Liver (tissue), 9 donors: Measurements from ENCODE around the gene PLCB1. TPM values are rescaled to one million over a fixed set of nuclear protein-coding genes. Genes with fewer than 3 reads are reported as not detected.

Experiments used
- DNase-seq: peaks from one replicate; pipeline ENCODE4 v3.0.0-alpha.2; 2017; ENCODE audit warnings: low spot score
- H3K27ac ChIP-seq, 2 donors: one replicate each; pipeline ENCODE4 v1.7.0; 2013; ENCODE audit warnings: inconsistent platforms in 2 of 2, low read length in 2 of 2, control low read depth in 1 of 2, low read depth in 1 of 2, mild to moderate bottlenecking in 1 of 2
- H3K27me3 ChIP-seq, 4 donors: one replicate each; pipeline versions ENCODE4 v1.6.1 to v1.7.0; 2013; ENCODE audit warnings: low read length in 3 of 4, inconsistent platforms in 1 of 4, mild to moderate bottlenecking in 1 of 4, moderate library complexity in 1 of 4; ENCODE audit not compliant: control insufficient read depth in 4 of 4, insufficient read depth in 4 of 4
- H3K36me3 ChIP-seq, 4 donors: one replicate each; pipeline versions ENCODE4 v1.6.1 to v1.7.0; 2013; ENCODE audit warnings: low read length in 3 of 4, mild to moderate bottlenecking in 3 of 4, low read depth in 1 of 4, moderate library complexity in 1 of 4; ENCODE audit not compliant: control insufficient read depth in 4 of 4, insufficient read depth in 3 of 4
- H3K4me1 ChIP-seq, 4 donors: one replicate each; pipeline versions ENCODE4 v1.6.1 to v1.7.0; 2013; ENCODE audit warnings: low read length in 3 of 4, mild to moderate bottlenecking in 3 of 4, moderate library complexity in 1 of 4; ENCODE audit not compliant: control insufficient read depth in 4 of 4, insufficient read depth in 4 of 4
- H3K4me3 ChIP-seq, 3 donors: one replicate each; pipeline versions ENCODE4 v1.6.1 to v1.7.0; 2013; ENCODE audit warnings: low read length in 3 of 3, control low read depth in 1 of 3, low read depth in 1 of 3, mild to moderate bottlenecking in 1 of 3
- H3K9ac ChIP-seq, 2 donors: one replicate each; pipeline ENCODE4 v1.7.0; 2013; ENCODE audit warnings: low read length in 2 of 2, mild to moderate bottlenecking in 2 of 2, moderate library complexity in 2 of 2, control low read depth in 1 of 2, low read depth in 1 of 2
- H3K9me3 ChIP-seq, 4 donors: one replicate each; pipeline versions ENCODE4 v1.6.1 to v1.7.0; 2013; ENCODE audit warnings: low read length in 3 of 4; ENCODE audit not compliant: control insufficient read depth in 4 of 4
- CTCF ChIP-seq: fragments of 150-350 bp; IDR thresholded peaks from 2 replicates; pipeline ENCODE4 v1.5.1; 2017; ENCODE audit warnings: improper control_type of control experiment, low read depth, low read length; ENCODE audit not compliant: missing input control
- FOXA2 ChIP-seq: IDR thresholded peaks from 2 replicates; pipeline ENCODE4 v1.6.1; 2016; ENCODE audit warnings: antibody characterized with exemption
- HNF4A ChIP-seq, 2 donors: conservative IDR thresholded peaks; 2 replicates each; pipeline ENCODE4 v1.6.1; 2016; ENCODE audit warnings: antibody characterized with exemption in 2 of 2, mild to moderate bottlenecking in 2 of 2
- NR2F2 ChIP-seq: IDR thresholded peaks from 2 replicates; pipeline ENCODE4 v1.6.1; 2016; ENCODE audit warnings: antibody characterized with exemption
- RAD21 ChIP-seq, 2 donors: IDR thresholded peaks; 2 replicates each; pipeline ENCODE4 v1.6.1; 2016; ENCODE audit warnings: antibody characterized with exemption in 2 of 2, mild to moderate bottlenecking in 2 of 2
- TAF1 ChIP-seq: conservative IDR thresholded peaks from 2 replicates; pipeline ENCODE4 v1.6.1; 2016; ENCODE audit warnings: antibody characterized with exemption, mild to moderate bottlenecking
- YY1 ChIP-seq: IDR thresholded peaks from 2 replicates; pipeline ENCODE4 v1.6.1; 2016; ENCODE audit warnings: antibody characterized with exemption, mild to moderate bottlenecking
- WGBS: extraction: QIAGEN DNeasy Blood & Tissue Kit; methylation state at CpG from one replicate; pipeline ENCODE4 v1.1.7; 2013; 5-methylcytosine and 5-hydroxymethylcytosine counted together
- polyA plus RNA-seq, 2 donors: library from polyadenylated mRNA; stranded (reverse) in 1 of 2; unstranded in 1 of 2; fragments of 200-250 nt in 1 of 2; fragments of >200 nt in 1 of 2; fragmentation: Nextera tagmentation in 1 of 2; extraction: Ambion mirVana in 1 of 2; gene quantifications; one replicate each; pipeline versions ENCODE4 v1.2.1 to v1.2.3, GENCODE V29; 2013 to 2015
- total RNA-seq, 2 donors: library from RNA; depleted of rRNA; stranded (reverse); fragments of >200 nt; gene quantifications; one replicate each; pipeline ENCODE4 v1.2.3, GENCODE V29; 2014
- donor health status: healthy.
- donor health status: healthy.
- donor health status: healthy.
- donor health status: healthy.
- donor health status: healthy.

PLCB1 gene
- total and polyA plus RNA-seq, 4 donors: 3.7 to 13.5 (median 5.9) TPM

- no peaks in the 10 kb centered on the region for H3K27me3 ChIP-seq
- H3K4me3 ChIP-seq: no peak overlapping the region
- DNase-seq: no peak
- no peaks in the 10 kb centered on the region for H3K9me3 ChIP-seq
- WGBS: 77% methylated on average over 4 of the region's 4 CpGs
- no peaks in the 10 kb centered on the region for H3K36me3 ChIP-seq
- H3K4me1 ChIP-seq: no peaks in the 10 kb centered on the region
- no peak overlapping the region for H3K27ac ChIP-seq
- TF ChIP-seq FOXA2 (no peak), HNF4A (conservative IDR thresholded peaks at IDR 0.05) (peak; percentile 40 to 67)
- no peak overlapping the region for H3K9ac ChIP-seq
Observed at GRCh38 chr20:8474027-8474668, 342.1 kb downstream of the PLCB1 start.

GRCh38 chr20:8476021-8476420 lies 344.0 kb downstream of the PLCB1 start:
- TF ChIP-seq NR2F2: no peak
- no peak for TF ChIP-seq RAD21 (IDR thresholded peaks at IDR 0.05)
- WGBS: 77% methylated on average over 2 of the region's 2 CpGs
- Histone ChIP-seq H3K36me3 (no peaks in the 10 kb centered on the region), H3K27me3 (no peaks in the 10 kb centered on the region), H3K9me3 (no peaks in the 10 kb centered on the region), H3K9ac (no peak overlapping the region), H3K27ac (no peak overlapping the region), H3K4me1 (no peaks in the 10 kb centered on the region), H3K4me3 (no peak overlapping the region)
- no peak for DNase-seq

GRCh38 chr20:8480597-8480996 lies 348.5 kb downstream of the PLCB1 start:
- WGBS: 92% methylated on average over 6 of the region's 6 CpGs
- no peaks in the 10 kb centered on the region for H3K4me1 ChIP-seq
- no peak overlapping the region for H3K4me3 ChIP-seq

DNA sequence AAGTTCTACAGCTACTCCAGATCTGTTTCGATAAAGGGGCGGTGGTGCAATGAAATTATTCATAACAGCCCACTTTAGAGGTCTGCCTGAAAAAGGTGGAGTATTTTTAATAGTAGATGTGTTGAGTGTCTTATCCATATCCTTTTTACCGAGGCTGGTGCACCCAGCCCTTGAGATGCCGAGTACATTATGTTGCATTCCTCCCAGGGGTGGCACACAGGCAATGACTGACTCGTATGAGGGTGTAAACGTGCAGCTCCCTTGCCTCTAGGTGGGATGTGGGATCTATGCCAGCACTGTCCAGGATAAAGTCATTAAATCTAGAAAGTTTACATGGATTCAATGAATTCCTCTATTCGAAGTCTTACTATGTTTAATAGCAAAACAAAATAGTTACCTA lies 355.6 kb downstream of the PLCB1 start:
- Histone ChIP-seq H3K4me3 (no peak overlapping the region), H3K9me3 (no peaks in the 10 kb centered on the region), H3K27me3 (no peaks in the 10 kb centered on the region), H3K27ac (no peak overlapping the region), H3K4me1 (no peaks in the 10 kb centered on the region), H3K36me3 (no peaks in the 10 kb centered on the region), H3K9ac (no peak overlapping the region)
- no peak for TF ChIP-seq TAF1
- no peak for TF ChIP-seq YY1
- TF ChIP-seq FOXA2: no peak
- TF ChIP-seq NR2F2: no peak
- no peak for TF ChIP-seq HNF4A (conservative IDR thresholded peaks at IDR 0.05)
- WGBS: 93% methylated on average over 7 of the region's 7 CpGs
- DNase-seq: no peak

More at GRCh38 chr20:8480597-8480996, 348.5 kb downstream of the PLCB1 start:
- H3K9me3 ChIP-seq: no peaks in the 10 kb centered on the region
- TF ChIP-seq CTCF: no peak
- TF ChIP-seq YY1: no peak
- no peak overlapping the region for H3K27ac ChIP-seq
- no peaks in the 10 kb centered on the region for H3K27me3 ChIP-seq
- H3K36me3 ChIP-seq: no peaks in the 10 kb centered on the region
- no peak overlapping the region for H3K9ac ChIP-seq
- DNase-seq: no peak
